H1 (cell line): ENCODE measurements around the gene NXF2. TPM values are rescaled to one million over a fixed set of nuclear protein-coding genes. Genes with fewer than 3 reads are reported as not detected.
"Not testable (repeated sequence)": the region's sequence is repeated elsewhere in the genome, so short reads cannot be mapped to it uniquely, and the experiment has no call there.

ENCODE experiments used
- CTCF ChIA-PET: fragments of 300-600 bp; sonication (Branson Sonifier 250); formaldehyde crosslinking; loops from one replicate; lab custom pipeline; 2021; ENCODE audit not compliant: partially characterized antibody; lab: Charles Lee
- POLR2A ChIA-PET: fragments of 300-600 bp; sonication (Branson Sonifier 250); formaldehyde crosslinking; loops from one replicate; lab custom pipeline; 2021; ENCODE audit warnings: inconsistent platforms; ENCODE audit not compliant: partially characterized antibody; lab: Charles Lee
- DNase-seq, 2 experiments: peaks; one replicate each; pipeline versions ENCODE4 v3.0.0 to v3.0.0-alpha.2; 2010 to 2022; ENCODE audit warnings: low spot score in 2 of 2, low read depth in 1 of 2, mixed read lengths in 1 of 2
- FAIRE-seq: peaks from 2 replicates; lab custom pipeline; 2011; peaks lifted over from hg19 to GRCh38; lab: Jason Lieb, UNC
- H2AFZ ChIP-seq: 2 replicates; pipeline ENCODE4 v1.8.1; 2012; ENCODE audit warnings: low read length, inconsistent platforms
- H2AK5ac ChIP-seq: 2 replicates; pipeline ENCODE4 v1.6.1; 2013; ENCODE audit warnings: low read depth, low read length
- H2BK120ac ChIP-seq: replicated peaks from 2 replicates; pipeline ENCODE3; 2013; ENCODE audit warnings: low read depth, low read length, inconsistent platforms
- H2BK12ac ChIP-seq: 2 replicates; pipeline ENCODE4 v1.6.1; 2013; ENCODE audit warnings: low read depth, low read length
- H2BK15ac ChIP-seq: 2 replicates; pipeline ENCODE4 v1.6.1; 2013; ENCODE audit warnings: low read length
- H2BK20ac ChIP-seq: 2 replicates; pipeline ENCODE4 v1.6.1; 2013; ENCODE audit warnings: low read length
- H2BK5ac ChIP-seq: 2 replicates; pipeline ENCODE4 v1.6.1; 2013; ENCODE audit warnings: low read depth, low read length
- H3K14ac ChIP-seq: 2 replicates; pipeline ENCODE4 v1.6.1; 2013; ENCODE audit warnings: inconsistent platforms; ENCODE audit not compliant: insufficient read length
- H3K18ac ChIP-seq: 2 replicates; pipeline ENCODE4 v1.6.1; 2013; ENCODE audit warnings: low read length; ENCODE audit errors: extremely low read depth
- H3K23ac ChIP-seq: 2 replicates; pipeline ENCODE4 v1.6.1; 2013; ENCODE audit warnings: inconsistent platforms; ENCODE audit not compliant: insufficient read length
- H3K23me2 ChIP-seq: 2 replicates; pipeline ENCODE4 v1.6.1; 2013; ENCODE audit warnings: low read depth, low read length
- H3K27ac ChIP-seq: 2 replicates; pipeline ENCODE4 v1.6.1; 2011; ENCODE audit warnings: low read depth, low read length, inconsistent platforms
- H3K27me3 ChIP-seq, 4 experiments: replicated peaks in 1 of 4; 1 replicate in 1 of 4; 2 replicates in 3 of 4; pipeline versions ENCODE4 v1.6.1 to v1.8.1; 2011 to 2013; ENCODE audit warnings: low read length in 3 of 4, mild to moderate bottlenecking in 3 of 4, inconsistent platforms in 2 of 4, mixed read lengths in 2 of 4, moderate library complexity in 1 of 4; ENCODE audit not compliant: control insufficient read depth in 3 of 4, insufficient read depth in 3 of 4; ENCODE audit errors: extremely low read depth in 1 of 4
- H3K36me3 ChIP-seq, 4 experiments: 2 replicates each; pipeline versions ENCODE4 v1.6.1 to v1.8.1; 2011 to 2013; ENCODE audit warnings: mild to moderate bottlenecking in 4 of 4, low read length in 3 of 4, moderate library complexity in 2 of 4, control low read depth in 1 of 4, inconsistent platforms in 1 of 4; ENCODE audit not compliant: insufficient read depth in 4 of 4, control insufficient read depth in 2 of 4
- H3K4ac ChIP-seq: replicated peaks from 2 replicates; pipeline ENCODE3; 2013; ENCODE audit warnings: low read length, low read depth, mixed read lengths, inconsistent platforms; ENCODE audit not compliant: insufficient read length
- H3K4me1 ChIP-seq, 4 experiments: replicated peaks in 1 of 4; 1 replicate in 1 of 4; 2 replicates in 3 of 4; pipeline versions ENCODE4 v1.6.1 to v1.8.1; 2011 to 2013; ENCODE audit warnings: low read length in 3 of 4, inconsistent platforms in 2 of 4, mixed read lengths in 1 of 4; ENCODE audit not compliant: insufficient read depth in 4 of 4, control insufficient read depth in 3 of 4
- H3K4me2 ChIP-seq, 2 experiments: 2 replicates each; pipeline versions ENCODE4 v1.6.1 to v1.8.1; 2011 to 2013; ENCODE audit warnings: low read depth in 2 of 2, low read length in 2 of 2, control low read depth in 1 of 2, inconsistent platforms in 1 of 2, mild to moderate bottlenecking in 1 of 2; ENCODE audit not compliant: insufficient read depth in 1 of 2
- H3K4me3 ChIP-seq, 4 experiments: fragments of 200-600, 300-600 bp in 1 of 4; sonication (generic), shearing (Covaris generic), sonication (Bioruptor Twin) in 1 of 4; 2 replicates each; pipeline versions ENCODE4 v1.5.1 to v1.8.1; 2011 to 2016; ENCODE audit warnings: low read length in 4 of 4, low read depth in 3 of 4, control low read depth in 2 of 4, inconsistent platforms in 2 of 4, mild to moderate bottlenecking in 2 of 4, mixed read lengths in 1 of 4, moderate library complexity in 1 of 4; ENCODE audit not compliant: insufficient read depth in 2 of 4; ENCODE audit errors: extremely low read depth in 1 of 4
- H3K56ac ChIP-seq: replicated peaks from 2 replicates; pipeline ENCODE3; 2013; ENCODE audit warnings: low read depth, mild to moderate bottlenecking, mixed read lengths, low read length, inconsistent platforms; ENCODE audit not compliant: insufficient read length
- H3K79me1 ChIP-seq: 2 replicates; pipeline ENCODE4 v1.6.1; 2013; ENCODE audit warnings: low read depth, low read length, control low read depth
- H3K79me2 ChIP-seq, 2 experiments: 2 replicates each; pipeline versions ENCODE4 v1.6.1 to v1.8.1; 2012 to 2013; ENCODE audit warnings: low read length in 2 of 2, mild to moderate bottlenecking in 2 of 2, inconsistent platforms in 1 of 2; ENCODE audit not compliant: insufficient read depth in 2 of 2, control insufficient read depth in 1 of 2
- H3K9ac ChIP-seq, 4 experiments: replicated peaks in 1 of 4; 1 replicate in 1 of 4; 2 replicates in 3 of 4; pipeline versions ENCODE4 v1.6.1 to v1.8.1; 2011 to 2013; ENCODE audit warnings: low read depth in 3 of 4, low read length in 3 of 4, control low read depth in 2 of 4, mild to moderate bottlenecking in 2 of 4, moderate library complexity in 2 of 4, inconsistent platforms in 1 of 4; ENCODE audit errors: extremely low read depth in 1 of 4
- H3K9me3 ChIP-seq, 2 experiments: 2 replicates each; pipeline versions ENCODE4 v1.6.1 to v1.8.1; 2012 to 2013; ENCODE audit warnings: mild to moderate bottlenecking in 2 of 2, moderate library complexity in 2 of 2, control low read depth in 1 of 2, inconsistent platforms in 1 of 2, low read depth in 1 of 2, low read length in 1 of 2, mixed read lengths in 1 of 2; ENCODE audit not compliant: insufficient read depth in 2 of 2
- H4K20me1 ChIP-seq, 2 experiments: replicated peaks in 1 of 2; 2 replicates each; pipeline versions ENCODE3 to v1.8.1; 2011 to 2013; ENCODE audit warnings: inconsistent platforms in 2 of 2, low read length in 2 of 2, mild to moderate bottlenecking in 1 of 2; ENCODE audit not compliant: insufficient read depth in 2 of 2, control insufficient read depth in 1 of 2
- H4K5ac ChIP-seq: 2 replicates; pipeline ENCODE4 v1.6.1; 2013; ENCODE audit warnings: low read length, low read depth, mixed read lengths, inconsistent platforms; ENCODE audit not compliant: insufficient read length
- H4K8ac ChIP-seq: 2 replicates; pipeline ENCODE4 v1.8.0; 2013; ENCODE audit warnings: mild to moderate bottlenecking, moderate library complexity, low read length, inconsistent platforms; ENCODE audit not compliant: insufficient read depth; ENCODE audit errors: extremely low read depth
- H4K91ac ChIP-seq: replicated peaks from 2 replicates; pipeline ENCODE3; 2013; ENCODE audit warnings: low read length, mixed read lengths, inconsistent platforms; ENCODE audit not compliant: insufficient read length
- WGBS, 2 experiments: shearing (Covaris generic) in 1 of 2; methylation state at CpG; one replicate each; pipeline versions ENCODE4 v1.1.6 to v1.1.7; 2013 to 2015; ENCODE audit warnings: low lambda C conversion rate in 2 of 2, mixed read lengths in 2 of 2, inconsistent platforms in 1 of 2, low coverage in 1 of 2, missing lambda C conversion rate in 1 of 2; ENCODE audit not compliant: insufficient replicate concordance in 2 of 2, insufficient coverage in 1 of 2, insufficient read length in 1 of 2; ENCODE audit errors: extremely low coverage in 1 of 2, missing lambda C conversion rate in 1 of 2; 5-methylcytosine and 5-hydroxymethylcytosine counted together
- polyA plus RNA-seq, 7 experiments: library from polyadenylated mRNA; depleted of rRNA in 3 of 7; stranded (reverse) in 5 of 7; unstranded in 2 of 7; fragments of >200 nt in 5 of 7; fragments of 200-250 nt in 2 of 7; gene quantifications; 1 replicate in 5 of 7; 2 replicates in 1 of 7; 4 replicates in 1 of 7; pipeline versions ENCODE4 v1.2.1 to v1.2.3, GENCODE V29; 2011 to 2013; ENCODE audit warnings: missing spikeins in 2 of 7, mixed read lengths in 2 of 7
- total RNA-seq: library from RNA; stranded (reverse); fragmentation: NEBNext Ultra II Directional; extraction: Animal tissue kit (Norgen Biotek cat#: 25700); gene quantifications from 2 replicates; pipeline ENCODE4 v1.2.1, GENCODE V29; 2021

NXF2 gene
- total and polyA plus RNA-seq, 2 of the 8 experiments (the other 6 are each of a cell fraction or from before 2014, with no cell fraction given): not detected

- not testable (repeated sequence) for FAIRE-seq
These were observed 6.7 kb upstream of the NXF2 start for GRCh38 chrX:102240265-102240664.

DNA sequence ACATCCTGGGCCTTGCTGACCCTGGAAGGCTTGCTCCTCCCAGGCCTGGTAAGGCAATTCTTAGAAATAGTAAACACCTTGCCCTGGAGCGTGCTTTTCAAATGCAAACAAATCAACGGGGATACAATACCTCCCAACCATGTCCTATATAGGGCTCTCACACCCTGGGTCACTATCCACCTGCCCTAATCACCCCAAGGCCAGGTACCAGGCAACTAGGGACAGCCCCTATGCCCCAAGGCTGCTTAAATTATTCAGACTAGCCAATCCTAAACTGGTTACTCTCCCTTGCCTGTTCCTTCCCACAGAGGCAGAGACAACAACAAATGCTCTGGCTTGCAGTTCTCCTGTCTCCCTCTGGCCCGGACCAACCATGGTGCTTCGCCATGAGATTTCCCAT, 25.3 kb downstream of the NXF2 start:
- H3K4me3 ChIP-seq, H2AK5ac ChIP-seq, H3K79me2 ChIP-seq, POLR2A ChIA-PET, H4K5ac ChIP-seq, H3K14ac ChIP-seq, H2BK20ac ChIP-seq, H3K27me3 ChIP-seq, H3K4me1 ChIP-seq, H4K91ac ChIP-seq, H3K4ac ChIP-seq, H2BK15ac ChIP-seq, DNase-seq, H4K8ac ChIP-seq, H3K23ac ChIP-seq, H2BK12ac ChIP-seq, H2BK5ac ChIP-seq, H4K20me1 ChIP-seq, FAIRE-seq, H3K9ac ChIP-seq, H3K27ac ChIP-seq, H2AFZ ChIP-seq, H3K36me3 ChIP-seq, CTCF ChIA-PET, H3K79me1 ChIP-seq, H3K56ac ChIP-seq, H2BK120ac ChIP-seq, H3K9me3 ChIP-seq, H3K4me2 ChIP-seq, H3K18ac ChIP-seq, H3K23me2 ChIP-seq: not testable (repeated sequence)
- WGBS, 2 experiments: no CpG with 5 or more reads among the region's 4 CpGs

More at GRCh38 chrX:102240265-102240664, 6.7 kb upstream of the NXF2 start:
- H3K27ac ChIP-seq, H3K23me2 ChIP-seq, H2AFZ ChIP-seq, H2BK120ac ChIP-seq, H3K18ac ChIP-seq, H3K4me1 ChIP-seq, CTCF ChIA-PET, POLR2A ChIA-PET, H2BK12ac ChIP-seq, H3K23ac ChIP-seq, H4K91ac ChIP-seq, H3K4me2 ChIP-seq, H3K79me2 ChIP-seq, H3K4me3 ChIP-seq, H4K20me1 ChIP-seq, H3K79me1 ChIP-seq, H2BK20ac ChIP-seq, H3K4ac ChIP-seq, H3K14ac ChIP-seq, H3K27me3 ChIP-seq, H2BK15ac ChIP-seq, H3K9ac ChIP-seq, H3K56ac ChIP-seq, H3K9me3 ChIP-seq, H4K5ac ChIP-seq, H3K36me3 ChIP-seq, H2BK5ac ChIP-seq, H2AK5ac ChIP-seq, DNase-seq, H4K8ac ChIP-seq: not testable (repeated sequence)
- 91% methylated on average over 7 of the region's 15 CpGs; no CpG with 5 or more reads in 1 of the 2 experiments for WGBS, 2 experiments
